Measurements from ENCODE around the gene LDLRAD3. TPM values are rescaled to one million over a fixed set of nuclear protein-coding genes. Genes with fewer than 3 reads are reported as not detected.

LDLRAD3 gene
- total and polyA plus RNA-seq, 8 donors = 2.5 to 6.8 (median 5.6) TPM

DNA sequence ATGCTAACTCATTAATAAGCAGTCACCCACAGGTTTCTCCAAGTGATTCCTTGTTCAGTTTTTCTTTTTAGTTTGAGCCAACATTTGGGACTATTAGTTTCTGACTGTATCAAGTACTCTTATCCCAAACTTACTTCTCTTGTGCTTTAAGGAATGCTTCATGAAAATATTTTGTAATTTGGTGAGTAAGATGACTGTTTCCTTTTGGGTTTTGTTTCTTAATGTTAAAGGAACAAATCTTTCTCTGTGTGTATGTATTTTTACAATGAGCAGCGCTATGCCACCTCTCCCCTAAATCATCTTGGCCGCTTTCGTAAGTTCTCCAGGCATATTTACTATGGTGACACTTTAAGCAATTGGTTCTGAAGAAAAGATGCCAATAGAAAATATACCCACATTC, 72.4 kb downstream of the LDLRAD3 start:
- TF ChIP-seq, protein P1, sequence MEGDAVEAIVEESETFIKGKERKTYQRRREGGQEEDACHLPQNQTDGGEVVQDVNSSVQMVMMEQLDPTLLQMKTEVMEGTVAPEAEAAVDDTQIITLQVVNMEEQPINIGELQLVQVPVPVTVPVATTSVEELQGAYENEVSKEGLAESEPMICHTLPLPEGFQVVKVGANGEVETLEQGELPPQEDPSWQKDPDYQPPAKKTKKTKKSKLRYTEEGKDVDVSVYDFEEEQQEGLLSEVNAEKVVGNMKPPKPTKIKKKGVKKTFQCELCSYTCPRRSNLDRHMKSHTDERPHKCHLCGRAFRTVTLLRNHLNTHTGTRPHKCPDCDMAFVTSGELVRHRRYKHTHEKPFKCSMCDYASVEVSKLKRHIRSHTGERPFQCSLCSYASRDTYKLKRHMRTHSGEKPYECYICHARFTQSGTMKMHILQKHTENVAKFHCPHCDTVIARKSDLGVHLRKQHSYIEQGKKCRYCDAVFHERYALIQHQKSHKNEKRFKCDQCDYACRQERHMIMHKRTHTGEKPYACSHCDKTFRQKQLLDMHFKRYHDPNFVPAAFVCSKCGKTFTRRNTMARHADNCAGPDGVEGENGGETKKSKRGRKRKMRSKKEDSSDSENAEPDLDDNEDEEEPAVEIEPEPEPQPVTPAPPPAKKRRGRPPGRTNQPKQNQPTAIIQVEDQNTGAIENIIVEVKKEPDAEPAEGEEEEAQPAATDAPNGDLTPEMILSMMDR (IDR thresholded peaks at IDR 0.05) = no peak
- intact Hi-C loops (cut with DNase I) = no loop called here
- 97 to 98% methylated on average over 3 of the region's 3 CpGs for WGBS, 2 donors
- H3K4me3 ChIP-seq = no peak overlapping the region
- H3K4me1 ChIP-seq = no peaks in the 10 kb centered on the region
- DNase-seq (no peak), ATAC-seq (no peak), FAIRE-seq (no peak)
- no peaks in the 10 kb centered on the region for H3K9me3 ChIP-seq
- no peaks in the 10 kb centered on the region for H3K36me3 ChIP-seq
- H3K27ac ChIP-seq = no peak overlapping the region
- no peaks in the 10 kb centered on the region for H3K27me3 ChIP-seq

DNA sequence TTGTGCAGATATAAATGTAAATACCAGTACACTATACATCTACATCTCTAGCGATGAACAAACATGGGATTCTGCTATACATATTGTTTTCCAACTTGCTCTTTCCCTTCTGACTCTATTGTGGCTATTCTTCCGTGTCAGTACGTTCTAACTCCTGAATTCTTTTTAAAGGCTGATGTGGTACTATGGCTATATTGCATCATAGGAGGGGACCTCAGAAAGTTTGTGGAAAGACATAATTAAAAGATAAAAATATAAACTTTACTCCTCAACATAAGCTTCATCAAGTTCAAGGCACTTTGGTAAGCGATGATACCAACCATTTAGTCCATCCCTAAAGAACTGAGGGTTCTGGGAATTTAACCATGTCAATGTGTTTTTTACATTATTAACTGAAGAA, 72.8 kb downstream of the LDLRAD3 start:
- DNase-seq = no peak
- Histone ChIP-seq H3K4me1 (no peaks in the 10 kb centered on the region), H3K4me3 (no peak overlapping the region), H3K9me3 (no peaks in the 10 kb centered on the region), H3K27ac (no peak overlapping the region), H3K36me3 (no peaks in the 10 kb centered on the region), H3K27me3 (no peaks in the 10 kb centered on the region)
- TF ChIP-seq, protein P1 (IDR thresholded peaks at IDR 0.05) = no peak
- WGBS, 2 donors = 96 to 100% methylated on average over 4 of the region's 4 CpGs
- FAIRE-seq = no peak
- intact Hi-C loops (cut with DNase I) = no loop called here
- no peak for ATAC-seq

DNA sequence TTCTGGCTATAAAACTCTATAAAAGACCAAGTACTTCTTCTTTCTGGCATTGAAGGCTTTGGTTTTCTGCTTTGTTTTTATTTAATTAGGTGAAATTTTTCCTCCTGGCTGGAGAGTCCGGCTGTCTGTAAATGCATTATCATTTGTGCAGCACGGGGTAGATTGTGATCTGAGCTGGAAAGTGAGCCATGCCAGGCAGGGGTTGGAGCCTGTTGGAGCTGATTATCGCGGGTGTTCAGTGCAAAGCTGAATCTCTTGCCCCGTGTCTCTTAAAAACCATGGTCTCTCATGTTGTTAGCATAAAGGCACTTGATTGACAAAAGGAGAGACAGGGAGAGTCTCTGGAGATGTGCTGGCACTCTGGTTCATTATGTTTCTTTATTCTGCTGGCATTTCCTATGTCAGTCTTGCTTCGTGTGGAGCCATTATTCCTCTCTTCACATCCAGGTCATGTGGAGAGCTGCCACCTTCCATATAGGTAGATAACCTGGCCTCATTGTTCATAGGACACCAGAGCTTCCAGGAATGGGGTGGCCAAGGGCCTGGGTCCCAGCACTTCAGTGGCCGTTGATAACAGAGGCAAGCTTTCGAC, 75.2 kb downstream of the LDLRAD3 start:
- DNase-seq (no peak), ATAC-seq (peak in 1 of 4 donors; percentile 56), FAIRE-seq (no peak)
- intact Hi-C loops (cut with DNase I) = no loop called here
- Histone ChIP-seq H3K27me3 (no peaks in the 10 kb centered on the region), H3K4me1 (no peaks in the 10 kb centered on the region), H3K4me3 (no peak overlapping the region), H3K9me3 (no peaks in the 10 kb centered on the region), H3K36me3 (no peaks in the 10 kb centered on the region), H3K27ac (no peak overlapping the region)
- 74 to 76% methylated on average over 8 of the region's 8 CpGs for WGBS, 2 donors
- TF ChIP-seq, protein P1 (IDR thresholded peaks at IDR 0.05) = no peak

DNA sequence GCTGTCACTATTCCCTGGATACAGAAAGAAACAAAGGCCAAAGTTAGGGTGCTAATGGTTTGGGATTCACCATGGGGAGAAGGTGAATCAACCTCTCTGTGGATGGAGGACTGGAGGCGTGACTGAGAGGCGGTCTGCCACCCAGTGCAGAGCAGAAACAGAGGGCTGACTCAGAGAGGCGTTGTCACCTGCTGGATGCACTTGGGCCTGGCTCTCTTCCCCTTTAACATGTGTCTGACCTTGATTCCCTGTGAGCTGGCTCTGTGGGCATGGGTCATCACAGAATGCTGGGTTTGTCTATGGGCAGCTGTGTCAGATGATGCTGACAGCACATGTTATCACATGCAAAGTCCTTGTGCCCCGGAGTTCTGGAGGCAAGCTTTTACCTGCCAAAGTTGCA, 75.9 kb downstream of the LDLRAD3 start:
- H3K9me3 ChIP-seq = no peaks in the 10 kb centered on the region
- no peak overlapping the region for H3K27ac ChIP-seq
- ATAC-seq = no peak
- WGBS, 2 donors = 80 to 82% methylated on average over 4 of the region's 4 CpGs
- TF ChIP-seq, protein P1 (IDR thresholded peaks at IDR 0.05) = no peak
- no peak for FAIRE-seq
- no peaks in the 10 kb centered on the region for H3K4me1 ChIP-seq
- no peak overlapping the region for H3K4me3 ChIP-seq
- H3K27me3 ChIP-seq = no peaks in the 10 kb centered on the region
- no peak for DNase-seq
- no peaks in the 10 kb centered on the region for H3K36me3 ChIP-seq
- intact Hi-C loops (cut with DNase I) = no loop called here

DNA sequence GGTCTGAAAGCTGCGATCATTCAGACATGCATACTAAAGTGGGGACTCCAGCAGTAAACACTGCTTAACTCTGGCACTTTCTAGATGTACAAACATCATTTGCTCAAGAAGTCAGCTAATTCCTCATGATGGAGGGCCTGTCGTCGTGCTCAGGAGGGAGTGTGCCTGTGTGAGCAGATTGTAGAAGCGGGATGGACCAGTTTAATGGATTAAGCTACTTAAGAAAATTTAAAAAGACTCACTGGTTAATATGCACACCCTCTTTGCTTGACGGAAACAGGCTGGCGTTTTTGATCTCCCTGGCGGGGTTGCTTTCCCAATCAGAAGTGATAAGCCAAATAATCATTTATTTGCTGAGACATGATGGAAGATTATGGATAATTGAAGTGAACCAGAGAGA, 79.0 kb downstream of the LDLRAD3 start:
- no peak overlapping the region for H3K27ac ChIP-seq
- TF ChIP-seq, protein P1 (IDR thresholded peaks at IDR 0.05) = no peak
- no peak for FAIRE-seq
- no peak overlapping the region for H3K4me3 ChIP-seq
- intact Hi-C loops (cut with DNase I) = no loop called here
- no peaks in the 10 kb centered on the region for H3K36me3 ChIP-seq
- peak in 2 of 4 donors; percentile 29 to 42 for ATAC-seq
- no peaks in the 10 kb centered on the region for H3K4me1 ChIP-seq
- WGBS, 2 donors = 89% methylated on average over 7 of the region's 7 CpGs
- H3K27me3 ChIP-seq = no peaks in the 10 kb centered on the region
- DNase-seq = no peak
- H3K9me3 ChIP-seq = no peaks in the 10 kb centered on the region

Data from pancreas (tissue), 10 donors.